RPMI7951 (cell line): ENCODE data around the gene MAGI2. TPM values are rescaled to one million over a fixed set of nuclear protein-coding genes. Genes with fewer than 3 reads are reported as not detected.

Experiments used
- DNase-seq: peaks from one replicate; pipeline ENCODE4 v3.0.0-alpha.2; 2012; ENCODE audit warnings: low read depth
- total RNA-seq: library from RNA; depleted of rRNA; stranded (reverse); fragments of >200 nt; shearing (Covaris generic); gene quantifications from 2 replicates; pipeline ENCODE4 v1.2.3, GENCODE V29; 2014

Gene MAGI2
- total RNA-seq, 1 experiment from 2014 or later: 1.1 TPM

DNA sequence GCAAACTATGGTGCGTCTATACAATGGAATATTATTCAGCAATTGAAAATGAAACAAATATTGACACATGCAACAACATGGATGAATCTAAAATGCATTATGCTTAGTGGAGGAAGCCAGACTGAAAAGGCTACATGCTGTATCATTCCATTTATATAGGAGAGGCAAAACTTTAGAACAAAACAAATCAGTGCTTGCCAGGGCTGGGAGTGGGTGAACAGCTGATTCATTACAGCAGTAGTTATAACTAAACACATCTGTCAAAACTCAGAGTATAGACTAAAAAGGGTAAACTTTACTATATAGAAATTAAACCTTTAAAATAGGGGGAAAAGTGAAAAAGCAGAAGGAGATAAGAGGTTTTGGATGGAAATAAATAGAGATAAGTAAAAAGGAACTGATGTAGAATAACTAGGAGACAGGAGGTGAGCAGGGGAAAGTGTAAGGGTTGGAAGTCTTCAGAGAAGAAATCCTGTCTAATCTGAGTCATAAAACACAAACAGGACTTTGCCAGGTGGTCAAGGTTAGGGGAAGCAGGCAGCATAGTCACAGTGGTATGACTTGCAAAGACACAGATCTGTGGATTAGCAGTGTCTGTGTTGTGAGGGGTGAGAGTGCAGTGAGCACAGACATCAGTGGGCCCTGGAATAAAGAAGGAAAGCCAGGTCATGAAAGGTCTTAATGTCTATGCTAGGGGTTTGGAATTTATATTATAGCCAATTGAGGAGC lies 1305.1 kb downstream of the MAGI2 start:
- DNase-seq: no peak

GRCh38 chr7:78146546-78146945 lies 1306.9 kb downstream of the MAGI2 start:
- no peak for DNase-seq

DNA sequence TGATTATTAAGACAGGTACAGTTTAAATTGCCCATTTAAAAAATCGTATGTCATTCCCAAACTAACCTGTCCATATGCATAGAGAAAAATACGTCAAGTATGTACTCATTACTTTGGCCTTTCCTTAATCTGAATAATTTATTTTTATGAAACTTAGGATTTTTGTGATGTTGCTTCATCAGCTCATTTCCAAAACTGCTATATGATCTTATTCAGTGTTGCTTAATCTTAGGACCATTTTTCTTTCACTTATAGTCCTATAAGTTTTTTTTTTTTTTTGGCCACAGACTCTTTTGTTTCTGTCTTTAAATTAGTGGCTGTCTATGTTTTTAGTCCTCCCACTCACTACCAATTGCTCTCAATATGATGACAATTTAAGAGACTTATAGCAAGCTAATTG lies 1309.8 kb downstream of the MAGI2 start:
- no peak for DNase-seq

- peak; percentile 91 for DNase-seq
Observed at GRCh38 chr7:78141522-78142281, 1311.8 kb downstream of the MAGI2 start.

GRCh38 chr7:78140109-78140508 lies 1313.4 kb downstream of the MAGI2 start:
- no peak for DNase-seq

GRCh38 chr7:78139335-78139734 lies 1314.1 kb downstream of the MAGI2 start:
- DNase-seq: peak; percentile 85

DNA sequence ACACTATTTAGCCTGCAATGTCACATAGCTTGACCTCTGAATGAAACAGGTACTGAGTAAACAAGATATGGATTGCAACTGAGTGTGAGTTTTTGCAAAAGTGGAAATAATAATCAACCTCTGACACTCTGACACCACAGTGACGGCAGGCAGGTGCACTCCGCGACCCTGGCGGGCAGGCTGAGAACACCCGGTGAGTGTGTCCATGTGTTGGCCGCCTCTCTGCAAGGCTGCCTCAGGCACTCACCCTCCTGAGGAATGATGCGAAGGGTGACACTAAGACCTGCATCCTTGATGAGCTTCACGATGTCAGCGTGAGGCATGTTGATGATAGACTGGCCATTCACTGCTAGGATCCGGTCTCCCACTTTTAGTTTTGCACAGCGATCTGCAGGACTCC lies 1318.7 kb downstream of the MAGI2 start:
- no peak for DNase-seq

DNA sequence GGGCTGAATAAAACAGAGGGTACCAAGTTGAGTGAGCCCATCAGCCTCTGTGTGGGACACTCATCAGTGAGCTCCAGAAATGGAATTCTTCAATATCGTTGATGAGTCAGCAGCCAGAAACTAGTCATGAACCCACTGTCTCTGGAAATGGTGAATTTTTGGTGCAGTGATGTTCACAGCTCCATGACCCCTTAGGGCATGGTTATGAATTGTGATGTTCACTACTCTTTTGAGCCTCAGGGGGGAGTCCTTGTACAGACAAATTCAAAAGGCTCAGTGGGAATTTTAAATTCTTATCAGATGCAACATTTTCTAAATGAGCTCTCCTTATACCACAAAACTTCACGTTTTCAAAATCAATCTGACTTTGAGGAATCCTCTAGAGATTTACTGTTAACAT lies 1319.2 kb downstream of the MAGI2 start:
- peak; percentile 83 for DNase-seq

GRCh38 chr7:78130446-78131215 lies 1322.8 kb downstream of the MAGI2 start:
- DNase-seq: no peak

DNA sequence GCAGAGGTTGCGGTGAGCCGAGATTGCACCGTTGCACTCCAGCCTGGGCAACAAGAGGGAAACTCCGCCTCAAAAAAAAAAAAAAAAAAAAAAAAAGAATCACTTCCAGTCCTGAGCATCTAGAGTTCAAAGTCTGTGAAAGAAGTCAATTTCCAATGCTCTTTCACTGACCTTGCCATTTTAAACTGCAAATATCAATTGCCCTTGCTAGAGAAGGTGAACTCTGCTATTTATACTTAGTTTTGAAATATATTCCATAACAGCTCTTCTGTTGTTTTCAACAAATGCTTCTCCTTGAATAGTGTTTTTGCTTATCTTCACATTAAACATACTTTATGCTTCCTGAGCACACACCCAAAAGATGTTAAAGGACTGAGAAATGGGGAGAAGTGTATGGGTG lies 1323.6 kb downstream of the MAGI2 start:
- no peak for DNase-seq

- DNase-seq: no peak
Observed at GRCh38 chr7:78127009-78127408, 1326.5 kb downstream of the MAGI2 start.

DNA sequence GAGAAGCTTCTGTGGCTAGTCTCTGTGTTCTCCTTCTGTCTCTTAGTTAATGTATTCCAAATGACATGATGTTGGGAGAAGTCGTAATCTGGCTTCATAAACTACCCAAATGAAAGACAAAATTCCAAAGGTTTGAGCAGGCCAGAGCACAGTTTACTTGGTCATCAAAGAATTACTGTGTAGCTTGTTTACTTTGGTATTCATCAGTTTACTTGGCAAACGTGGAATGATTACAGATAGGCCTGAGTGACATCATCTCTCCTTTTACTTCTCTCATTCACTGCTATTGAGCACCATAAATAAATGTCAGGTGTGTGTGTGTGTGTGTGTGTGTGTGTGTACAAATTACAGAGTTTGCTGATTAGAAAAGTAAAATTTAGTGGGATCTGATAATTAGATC lies 1327.6 kb downstream of the MAGI2 start:
- DNase-seq: peak; percentile 3

DNA sequence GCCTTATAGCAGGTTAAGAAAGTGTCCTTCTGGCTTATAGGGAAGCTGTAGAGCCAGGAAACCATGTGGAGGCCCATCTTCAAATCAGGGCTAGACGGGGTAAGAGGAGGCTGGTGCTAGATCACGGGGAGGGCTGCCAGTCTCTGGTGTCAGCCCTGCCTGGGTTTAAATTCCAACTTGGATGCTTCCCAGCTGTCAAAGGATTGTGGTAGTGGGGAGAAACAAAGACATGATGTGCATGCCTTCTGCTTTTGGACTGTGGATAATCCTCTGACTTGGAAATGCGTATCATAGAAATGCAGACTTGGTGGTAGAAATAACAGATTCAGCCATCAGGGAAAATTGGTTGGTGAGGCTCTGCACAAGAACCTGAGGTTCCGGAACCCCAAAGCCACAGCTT lies 1329.3 kb downstream of the MAGI2 start:
- DNase-seq: no peak

DNA sequence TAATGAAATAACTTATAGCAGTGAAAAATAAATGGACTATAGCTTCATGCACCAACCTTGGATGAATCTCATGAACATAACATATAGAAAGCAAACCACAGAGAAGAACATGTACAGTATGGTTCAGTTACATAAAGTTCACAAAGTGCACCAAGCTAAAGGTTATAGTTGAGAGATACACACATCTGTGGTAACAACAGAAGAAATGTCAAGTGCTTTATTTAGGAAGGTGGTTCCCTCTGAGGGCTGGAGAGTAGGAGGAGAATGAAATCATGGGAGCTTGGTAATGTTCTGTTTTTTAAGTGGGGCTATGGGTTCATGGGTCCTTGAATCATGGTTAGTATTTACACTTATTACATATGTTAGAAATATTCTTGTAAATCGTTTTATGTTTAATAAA lies 1331.6 kb downstream of the MAGI2 start:
- DNase-seq: no peak

GRCh38 chr7:78118470-78118869 lies 1335.0 kb downstream of the MAGI2 start:
- DNase-seq: no peak

- no peak for DNase-seq
Observed at GRCh38 chr7:78115876-78116275, 1337.6 kb downstream of the MAGI2 start.

GRCh38 chr7:78114993-78115392 lies 1338.5 kb downstream of the MAGI2 start:
- DNase-seq: no peak

- no peak for DNase-seq
Observed at GRCh38 chr7:78112488-78112887, 1341.0 kb downstream of the MAGI2 start.

DNA sequence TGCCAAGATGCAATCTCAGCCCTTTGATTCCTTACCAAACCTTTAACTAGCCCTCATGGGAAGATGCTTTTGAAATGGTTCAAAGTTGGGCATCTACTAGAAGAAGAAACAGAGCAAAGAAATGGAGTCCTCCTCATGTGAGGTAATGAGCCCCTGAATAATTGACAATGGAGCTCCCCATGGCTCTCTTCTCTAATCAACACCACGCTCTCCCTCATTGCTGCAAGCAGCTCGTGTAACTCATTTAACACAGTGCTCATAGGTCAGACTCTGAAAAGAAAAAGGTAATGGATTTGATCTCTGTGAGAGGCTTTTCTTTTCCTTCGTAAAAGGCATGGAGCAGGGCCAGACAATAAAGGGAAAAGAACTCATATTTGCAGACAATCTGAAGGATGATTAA lies 1342.1 kb downstream of the MAGI2 start:
- no peak for DNase-seq

DNA sequence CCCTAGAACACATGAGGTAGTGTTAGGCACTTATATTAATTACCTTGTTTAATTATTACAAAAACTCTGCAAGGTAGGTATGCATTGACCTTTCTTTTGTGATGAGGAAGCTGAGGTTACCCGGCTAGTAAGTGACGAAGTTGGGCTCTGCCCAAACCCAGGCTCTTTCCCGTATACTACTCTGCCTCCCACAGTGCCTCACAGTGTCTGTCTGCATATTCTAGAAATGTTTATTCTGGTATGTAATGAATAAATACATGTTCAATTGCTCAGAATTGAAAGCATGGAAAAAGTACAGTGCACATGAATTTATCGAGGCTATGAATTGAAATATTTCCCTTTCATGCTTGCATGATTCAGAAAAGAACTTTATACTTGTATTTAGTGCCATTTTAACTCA lies 1350.0 kb downstream of the MAGI2 start:
- no peak for DNase-seq

DNA sequence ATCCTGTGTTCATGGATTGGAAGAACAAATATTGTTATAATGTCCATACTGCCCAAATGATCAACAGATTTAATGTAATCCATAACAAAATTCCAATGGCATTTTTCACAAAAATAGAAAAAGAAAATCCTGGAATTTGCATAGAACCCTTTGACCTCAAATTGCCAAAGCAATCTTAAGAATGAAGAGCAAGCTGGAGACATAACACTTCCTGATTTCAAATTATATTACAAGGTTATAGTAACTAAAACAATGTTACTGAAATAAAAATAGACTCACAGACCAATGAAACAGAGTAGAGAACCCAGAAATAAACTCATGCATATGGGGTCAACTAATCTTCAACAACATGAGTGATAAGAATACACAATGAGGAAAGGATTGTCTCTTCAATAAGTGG lies 1352.4 kb downstream of the MAGI2 start:
- DNase-seq: no peak

DNA sequence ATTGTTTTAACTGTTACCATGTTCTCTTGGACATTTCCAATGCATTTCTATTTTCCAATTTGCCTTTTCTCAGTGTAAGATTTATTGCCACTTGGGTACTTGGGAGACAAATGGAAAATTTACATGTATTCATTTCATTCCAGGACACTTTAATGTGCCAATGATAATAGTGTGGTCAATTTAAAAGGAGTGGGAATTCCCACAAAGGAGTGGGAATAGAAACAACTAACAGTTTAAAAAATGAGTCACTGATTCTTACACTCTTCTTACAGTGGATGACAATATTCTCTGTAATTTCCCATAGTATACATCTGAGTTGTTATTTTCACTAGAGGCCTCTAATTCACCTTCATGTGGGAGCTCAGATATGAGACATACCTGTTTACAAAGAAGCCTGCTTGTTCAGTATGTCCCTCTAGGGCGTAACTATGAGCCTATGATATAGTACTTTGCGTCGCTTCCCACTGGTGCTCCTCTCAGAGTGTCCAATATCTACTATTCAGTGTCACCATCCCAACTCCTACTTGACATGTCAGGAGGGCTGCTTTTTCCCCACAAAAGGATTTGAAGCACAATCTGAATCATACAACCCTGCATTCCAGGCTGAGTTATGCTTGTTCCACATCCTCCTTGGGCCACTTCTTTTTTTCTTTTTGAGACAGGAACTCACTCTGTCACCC lies 1353.6 kb downstream of the MAGI2 start:
- DNase-seq: no peak
